ENCODE measurements around the gene GSTM4.
"Not testable (repeated sequence)": the region's sequence is repeated elsewhere in the genome, so short reads cannot be mapped to it uniquely, and the experiment has no call there.

Gene GSTM4

DNA sequence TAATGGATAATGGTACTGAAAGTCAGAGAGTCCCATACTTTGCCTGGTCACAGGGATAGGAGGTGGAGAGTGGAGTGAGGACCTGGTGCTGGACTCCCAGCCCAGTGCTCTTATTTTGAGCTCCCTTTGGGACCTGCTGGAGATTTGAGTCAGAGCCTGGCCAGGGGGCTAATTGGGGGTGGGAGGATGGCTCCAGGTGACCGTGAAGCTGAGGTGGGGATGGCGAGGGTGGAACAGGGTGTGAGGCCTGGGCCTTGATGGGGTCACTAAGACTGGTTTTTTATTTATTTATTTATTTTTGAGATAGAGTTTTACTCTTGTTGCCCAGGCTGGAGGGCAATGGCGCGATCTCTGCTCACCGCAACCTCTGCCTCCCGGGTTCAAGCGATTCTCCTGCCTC, 18.5 kb upstream of the GSTM4 start:
- no peak for DNase-seq (ENCODE audit: low read depth in 2 of 2)

DNA sequence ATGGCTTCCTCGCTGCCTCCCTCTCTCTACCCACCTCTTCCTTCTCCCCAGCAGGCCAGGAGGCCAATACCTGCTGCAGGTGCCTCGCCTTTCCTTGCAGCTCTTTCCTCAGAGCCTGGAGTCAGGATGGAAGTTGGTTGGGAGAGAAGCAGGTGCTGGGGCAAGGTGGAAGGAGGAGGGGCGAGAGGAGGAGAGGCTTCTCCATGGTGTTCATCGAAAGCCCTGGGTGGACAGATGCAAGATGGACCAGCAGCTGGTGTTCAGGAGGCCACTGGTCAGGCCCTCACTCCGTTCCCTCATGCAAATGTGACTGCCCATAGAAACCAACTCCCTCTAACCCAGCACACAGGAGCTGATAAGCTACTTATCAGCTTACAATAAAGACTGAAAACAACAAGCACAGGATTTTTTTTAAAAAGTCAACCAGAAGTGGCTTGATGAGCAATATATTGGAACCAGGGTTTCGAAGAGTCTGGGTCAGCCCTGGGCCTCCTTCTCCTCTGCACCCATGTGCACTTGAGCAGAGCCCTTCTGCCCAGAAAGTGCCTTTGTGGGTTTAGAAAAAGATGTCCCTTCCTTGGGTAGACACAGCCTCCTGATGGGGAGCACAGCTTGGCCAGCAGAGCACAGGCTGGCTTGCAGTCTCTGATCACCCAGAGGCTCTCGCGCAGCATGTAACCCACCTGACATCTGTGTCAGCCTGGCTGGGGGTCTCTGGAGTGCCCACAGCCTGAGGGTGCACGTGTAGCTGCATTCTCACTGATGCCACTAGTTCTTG, 16.6 kb upstream of the GSTM4 start:
- no peak for DNase-seq (ENCODE audit: low read depth in 2 of 2)

DNA sequence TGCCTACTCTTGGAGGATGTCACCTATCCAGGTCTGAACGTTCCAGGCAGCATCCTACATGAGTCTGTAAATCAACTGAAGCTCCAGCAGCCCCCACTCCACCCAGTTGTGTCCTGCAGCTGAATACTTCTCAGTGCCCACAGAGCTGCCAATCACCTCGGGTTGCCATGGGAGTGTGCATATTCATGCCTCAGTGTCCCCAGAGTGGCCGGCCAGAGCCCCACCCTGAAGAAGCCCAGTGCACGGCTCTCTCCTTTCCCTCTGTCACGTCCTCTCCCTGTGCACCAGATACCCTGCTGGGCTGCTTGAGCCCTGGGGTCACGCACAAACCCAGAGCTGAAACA, 16.1 kb upstream of the GSTM4 start:
- no peak for DNase-seq (ENCODE audit: low read depth in 2 of 2)

DNA sequence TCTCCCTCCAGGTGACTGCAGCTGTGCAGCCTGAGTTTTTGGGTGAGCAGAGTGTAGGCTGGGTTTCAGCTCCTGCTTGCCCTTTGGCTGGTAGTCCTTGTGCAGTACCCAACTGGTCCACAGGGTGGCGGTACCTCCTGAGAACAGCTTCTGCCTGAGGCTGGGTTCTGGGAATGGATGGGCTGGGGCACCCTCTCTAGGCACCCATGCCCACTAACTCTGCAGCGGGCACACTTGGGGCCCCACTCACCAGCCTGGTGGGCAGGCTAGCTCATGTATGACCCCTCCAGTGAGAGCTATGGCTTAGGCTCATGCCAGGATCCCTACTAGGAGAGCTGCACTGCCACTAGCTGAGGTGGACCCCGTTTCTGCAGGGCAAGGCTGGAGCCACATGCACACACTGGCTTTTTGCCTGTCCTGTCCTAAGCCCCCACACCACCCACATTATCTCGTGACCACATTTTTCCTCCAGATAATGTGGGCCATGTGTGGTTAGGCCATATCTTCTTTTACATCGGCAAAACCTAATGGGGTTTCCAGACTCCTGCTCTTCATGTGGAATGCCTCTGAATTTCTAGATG, 15.5 kb upstream of the GSTM4 start:
- DNase-seq (ENCODE audit: low read depth in 2 of 2) = peak; percentile 80 to 93

DNA sequence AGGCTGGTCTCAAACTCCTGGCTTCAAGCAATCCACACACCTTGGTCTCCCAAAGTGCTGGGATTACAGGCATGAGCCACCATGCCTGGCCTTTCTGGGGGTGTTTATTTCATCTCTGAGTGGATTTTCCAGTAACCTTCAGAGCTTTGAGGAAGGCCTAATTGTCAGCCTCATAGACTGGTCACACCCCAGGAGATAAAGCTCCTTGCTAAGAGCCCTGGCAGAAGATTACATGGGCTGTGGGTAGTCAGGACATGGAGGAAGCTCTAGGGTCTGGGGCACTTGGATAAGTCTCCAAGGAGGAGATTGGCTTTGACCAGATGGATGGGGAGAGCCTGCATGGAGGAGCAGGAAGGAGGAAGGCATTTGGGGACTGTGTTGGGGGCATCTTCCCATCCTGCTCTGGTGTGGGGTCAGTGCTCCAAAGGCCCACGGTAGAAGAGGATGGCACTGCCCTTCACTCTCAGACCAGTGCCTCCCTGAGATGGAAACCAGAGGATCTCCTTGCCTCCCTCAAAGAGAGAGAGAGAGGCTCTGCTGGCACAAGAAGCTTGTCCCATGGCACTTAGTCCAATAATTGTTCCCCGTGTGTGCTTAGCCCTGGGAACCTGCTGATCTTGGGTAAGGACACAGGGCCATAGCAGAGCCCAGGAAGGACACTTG, 14.7 kb upstream of the GSTM4 start:
- DNase-seq (ENCODE audit: low read depth in 2 of 2) = no peak

DNA sequence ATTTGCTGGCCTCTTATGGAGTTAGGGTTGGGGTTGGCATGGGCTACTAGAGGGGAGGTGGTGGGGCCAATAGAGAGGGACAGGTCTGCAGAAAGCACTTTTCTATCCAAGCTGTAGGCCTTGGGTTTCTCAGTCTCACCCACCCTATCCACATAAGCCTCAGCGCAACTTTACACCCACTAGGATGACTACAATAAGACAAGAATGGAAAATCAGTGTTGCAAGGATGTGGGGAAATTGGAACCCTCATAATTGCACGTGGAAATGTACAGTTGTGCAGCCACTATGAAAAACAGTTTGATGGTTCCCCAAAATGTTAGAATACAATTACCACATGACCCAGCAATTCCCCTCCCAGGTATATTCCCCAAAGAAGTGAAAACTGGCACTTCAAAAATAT, 14.0 kb upstream of the GSTM4 start:
- no peak for DNase-seq (ENCODE audit: low read depth in 2 of 2)

DNA sequence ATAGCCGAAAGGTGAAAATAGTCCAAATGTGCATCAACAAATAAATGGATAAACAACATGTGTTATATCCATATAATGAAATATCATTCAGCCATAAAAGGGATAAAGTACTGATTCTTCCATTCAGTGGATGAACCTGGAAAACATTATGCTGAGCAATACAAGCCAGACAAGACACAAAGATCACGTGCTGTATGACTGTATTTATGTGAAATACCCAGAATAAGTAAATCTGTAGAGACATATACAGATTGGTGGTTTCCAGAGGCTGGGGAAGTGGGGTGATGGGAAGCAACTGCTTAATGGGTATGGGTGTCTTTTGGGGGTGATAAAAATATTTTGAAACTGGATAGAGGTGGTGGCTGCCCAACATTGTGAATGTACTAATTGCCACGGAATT, 13.3 kb upstream of the GSTM4 start:
- no peak for DNase-seq (ENCODE audit: low read depth in 2 of 2)

DNA sequence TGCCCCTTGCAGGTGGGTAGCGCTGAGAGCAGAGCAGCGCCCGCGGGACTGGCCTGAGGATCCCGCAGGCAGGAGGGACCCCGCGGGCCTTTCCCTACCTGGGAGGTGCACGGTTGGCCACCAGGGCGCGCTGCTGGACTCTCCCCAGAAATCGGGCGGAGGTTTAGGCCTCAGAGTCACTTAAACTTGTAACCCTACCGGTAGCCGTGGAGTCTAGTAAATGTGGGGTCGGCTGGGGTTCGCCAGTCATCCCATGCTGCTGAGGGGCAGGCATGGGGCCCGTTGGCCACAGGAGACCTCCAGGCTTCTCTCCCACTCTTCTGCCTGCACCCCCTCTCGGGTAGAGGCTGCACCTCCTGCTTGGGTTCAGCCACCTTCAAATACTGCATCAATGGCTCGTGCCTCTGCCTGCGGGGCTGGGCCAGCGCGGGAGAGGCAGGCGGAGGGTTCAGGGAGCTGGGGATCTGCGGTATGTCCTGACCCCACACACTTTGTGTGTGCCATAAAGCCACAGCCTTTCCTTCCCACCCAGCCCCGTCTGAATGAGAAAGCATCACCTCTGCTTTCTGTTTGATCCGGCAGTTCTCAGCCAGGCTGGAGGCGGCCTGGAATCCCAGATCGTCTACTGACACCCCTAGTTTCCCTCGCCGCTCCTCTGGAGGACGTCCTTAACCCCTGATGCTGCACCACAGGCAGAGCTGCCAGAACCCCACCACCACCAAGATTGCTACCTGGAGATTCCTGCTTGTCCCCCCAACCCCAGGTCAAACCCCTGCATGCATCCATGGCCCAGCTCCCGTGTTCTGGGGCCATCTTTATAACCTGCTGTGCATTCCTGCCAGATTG, 12.3 kb upstream of the GSTM4 start:
- peak; percentile 84 to 85 for DNase-seq (ENCODE audit: low read depth in 2 of 2)

DNA sequence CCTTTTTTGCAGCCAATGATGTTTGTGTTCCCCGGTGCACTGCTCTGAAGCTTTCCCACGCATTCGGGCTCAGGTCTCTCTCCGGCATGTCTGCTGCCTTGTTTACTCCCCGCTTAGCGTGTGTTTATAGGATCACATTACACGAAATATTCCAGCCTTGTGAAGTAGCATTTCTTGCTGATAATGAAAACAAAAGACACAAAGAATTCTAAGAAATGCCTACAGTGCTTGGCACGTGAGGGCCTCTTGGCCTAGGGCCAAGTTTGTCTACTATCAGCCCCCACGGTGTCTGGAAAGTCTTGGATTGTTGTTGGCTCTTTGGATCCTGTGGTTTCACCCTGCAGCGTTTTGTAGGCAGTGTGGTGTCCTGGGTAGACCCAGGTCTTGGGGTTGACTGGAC, 11.2 kb upstream of the GSTM4 start:
- no peak for DNase-seq (ENCODE audit: low read depth in 2 of 2)

DNA sequence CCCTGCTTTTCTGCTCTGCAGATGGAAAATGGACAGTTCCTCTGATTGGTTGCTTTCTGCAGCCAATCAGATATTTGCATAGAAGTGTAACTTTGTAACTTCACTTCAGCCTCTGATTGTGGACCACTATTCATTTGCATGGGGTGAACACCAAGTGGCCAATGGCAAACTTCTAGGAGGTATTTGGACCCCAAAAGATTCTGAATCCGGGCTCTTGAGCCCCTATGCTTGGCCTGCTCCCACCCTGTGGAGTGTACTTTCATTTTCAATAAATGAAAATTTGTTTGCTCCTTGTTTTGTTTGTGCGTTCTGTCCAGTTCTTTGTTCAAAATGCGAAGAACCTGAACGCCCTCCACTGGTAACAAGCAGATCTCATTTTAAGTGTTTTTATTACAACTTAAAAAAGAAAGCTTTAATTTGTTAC, 6.4 kb upstream of the GSTM4 start:
- no peak for DNase-seq (ENCODE audit: low read depth in 2 of 2)

DNA sequence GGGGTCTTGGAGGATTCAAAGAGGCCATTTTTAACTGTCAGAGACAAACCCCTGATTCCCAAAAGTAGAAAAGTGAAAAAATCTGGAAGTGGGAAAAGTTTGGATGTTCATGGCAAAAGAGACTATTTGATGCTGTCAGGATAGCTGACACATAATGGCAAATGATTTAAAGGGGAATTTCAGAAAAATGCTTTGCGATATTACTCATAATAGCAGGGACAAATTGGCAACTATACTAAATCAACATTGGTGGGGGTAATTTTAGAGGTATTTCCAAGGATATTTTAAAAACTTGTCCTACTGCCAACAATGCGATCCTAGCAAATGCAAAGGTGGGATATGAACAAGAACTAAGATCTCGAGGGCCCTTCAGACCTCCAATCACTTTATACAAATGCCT, 5.3 kb upstream of the GSTM4 start:
- DNase-seq (ENCODE audit: low read depth in 2 of 2) = no peak

DNA sequence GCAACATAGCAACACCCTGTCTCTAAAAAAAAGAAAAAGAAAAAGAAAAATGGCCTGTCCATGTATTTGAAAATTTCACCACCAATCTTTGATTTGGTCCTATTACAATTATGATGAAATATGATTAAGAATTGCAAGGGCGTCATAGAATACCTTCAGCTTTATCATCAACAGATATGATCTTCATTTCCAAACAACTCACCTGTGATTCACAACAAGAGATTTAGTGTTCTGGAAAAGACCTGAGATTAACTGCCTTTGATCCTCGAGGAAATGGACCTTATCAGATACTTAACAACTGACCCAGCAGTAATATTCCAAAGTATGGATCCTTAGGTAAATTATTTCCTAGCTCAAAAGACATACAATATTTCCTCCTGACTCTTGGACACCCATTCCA, 3.5 kb upstream of the GSTM4 start:
- DNase-seq (ENCODE audit: low read depth in 2 of 2) = no peak

DNA sequence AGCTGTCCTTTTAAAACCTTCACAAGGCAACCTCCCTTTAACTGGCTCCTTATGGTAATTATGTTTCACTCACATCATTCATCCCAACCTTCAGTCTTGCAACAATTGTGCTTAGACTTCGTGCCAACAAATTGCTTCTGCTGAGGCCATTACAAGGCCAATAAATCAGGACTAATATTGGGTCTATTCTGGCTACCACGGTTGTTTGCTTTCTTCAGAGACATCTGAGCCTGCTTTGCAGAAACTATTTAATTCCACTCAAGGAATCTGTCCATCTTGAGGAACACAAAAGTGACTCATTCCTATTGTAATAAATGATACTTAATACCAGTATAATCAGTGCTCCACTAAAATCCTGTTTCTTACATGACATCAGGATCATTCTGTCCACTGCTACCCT, 2.6 kb upstream of the GSTM4 start:
- DNase-seq (ENCODE audit: low read depth in 2 of 2) = no peak

DNA sequence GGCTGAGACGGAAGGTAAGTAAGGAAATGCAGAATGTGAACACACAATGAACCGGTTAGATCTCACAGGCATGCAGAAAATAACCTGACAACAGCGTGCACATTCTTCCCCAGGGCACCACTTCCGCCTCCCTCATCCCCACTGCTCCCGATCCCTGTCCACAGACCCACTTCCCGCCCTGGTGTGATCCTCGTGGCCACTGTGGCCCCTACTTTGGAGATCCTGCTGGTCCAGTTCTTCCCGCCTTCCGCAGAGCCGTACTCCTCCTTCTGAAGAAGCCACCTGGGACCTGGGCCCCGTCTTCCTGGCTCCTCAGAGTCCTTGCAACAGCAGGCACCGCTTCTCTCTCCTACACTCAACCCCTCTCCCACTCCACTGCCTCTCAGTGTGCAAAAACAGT, 1.4 kb upstream of the GSTM4 start:
- DNase-seq (ENCODE audit: low read depth in 2 of 2) = no peak

DNA sequence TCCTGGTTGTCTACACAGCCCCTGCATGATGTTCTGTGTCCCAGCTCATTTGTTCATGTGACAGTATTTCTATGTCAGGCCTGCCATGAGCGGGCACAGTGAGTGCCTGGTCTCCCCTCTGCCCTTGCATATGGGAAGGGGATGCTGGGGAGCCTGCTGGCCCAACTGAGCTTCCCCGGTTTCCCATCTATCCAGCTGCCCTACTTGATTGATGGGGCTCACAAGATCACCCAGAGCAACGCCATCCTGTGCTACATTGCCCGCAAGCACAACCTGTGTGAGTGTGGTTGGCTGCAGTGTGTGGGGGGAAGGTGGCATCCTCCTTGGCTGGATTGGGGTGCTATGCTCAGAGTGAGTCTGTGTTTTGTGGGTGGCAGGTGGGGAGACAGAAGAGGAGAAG, 1.5 kb downstream of the GSTM4 start:
- DNase-seq (ENCODE audit: low read depth in 2 of 2) = no peak

DNA sequence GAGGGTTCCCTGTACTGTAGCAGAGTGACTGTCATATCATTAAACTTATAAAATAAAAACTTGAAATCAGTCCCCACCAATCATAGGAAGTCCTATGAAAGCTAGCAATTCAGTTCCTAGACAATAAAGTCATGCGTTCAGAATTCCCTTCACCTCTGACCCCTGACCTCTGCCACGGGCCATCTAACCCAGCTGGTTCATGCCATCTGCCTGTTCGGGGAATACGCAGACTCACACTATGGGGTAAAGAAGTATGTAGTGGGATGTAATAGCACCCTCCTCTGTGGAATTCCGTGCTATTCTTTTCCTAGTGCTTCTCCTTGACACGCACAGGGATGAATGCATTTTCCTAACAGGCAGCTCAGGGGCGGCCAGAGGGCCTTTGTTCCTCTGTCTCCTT, 2.1 kb downstream of the GSTM4 start:
- DNase-seq (ENCODE audit: low read depth in 2 of 2) = no peak

DNA sequence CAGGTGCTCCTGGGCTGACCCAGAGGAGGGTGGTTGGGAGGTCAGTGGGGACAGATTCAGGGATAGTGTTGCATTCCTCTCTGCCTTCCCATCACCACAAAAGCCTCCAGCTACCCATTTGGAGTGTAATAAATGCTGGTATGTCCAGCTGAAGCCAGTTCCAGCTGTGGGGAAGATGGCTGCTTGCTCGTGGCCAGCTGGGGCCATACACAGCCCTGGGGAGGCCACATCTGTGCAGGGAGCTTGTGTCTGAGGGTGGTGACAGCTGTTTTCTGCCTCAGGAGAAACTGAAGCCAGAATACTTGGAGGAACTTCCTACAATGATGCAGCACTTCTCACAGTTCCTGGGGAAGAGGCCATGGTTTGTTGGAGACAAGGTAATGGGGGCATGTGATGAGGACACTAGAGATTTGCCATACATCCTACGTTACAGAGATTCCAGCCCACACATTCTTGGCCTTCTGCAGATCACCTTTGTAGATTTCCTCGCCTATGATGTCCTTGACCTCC, 2.7 kb downstream of the GSTM4 start:
- no peak for DNase-seq (ENCODE audit: low read depth in 2 of 2)

DNA sequence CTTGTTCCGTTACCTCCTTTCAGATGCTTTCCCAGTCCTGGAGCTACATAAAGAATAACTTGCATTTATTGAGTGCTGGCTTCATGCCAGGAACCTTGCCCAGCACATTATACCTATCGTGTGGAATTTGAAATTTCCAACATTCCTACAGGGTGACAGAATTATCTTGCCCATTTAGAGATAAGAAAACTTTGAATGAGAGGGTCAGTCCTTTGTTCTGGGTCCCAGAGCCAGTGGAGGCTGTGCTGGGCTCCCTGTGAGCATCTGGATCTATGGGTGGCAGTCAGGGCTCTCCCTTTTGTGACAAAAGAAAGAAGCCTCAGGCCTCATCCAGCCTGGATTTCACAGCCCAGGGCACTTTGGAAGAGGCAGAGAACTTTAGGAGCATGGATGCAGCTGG, 3.2 kb downstream of the GSTM4 start:
- DNase-seq (ENCODE audit: low read depth in 2 of 2) = no peak

DNA sequence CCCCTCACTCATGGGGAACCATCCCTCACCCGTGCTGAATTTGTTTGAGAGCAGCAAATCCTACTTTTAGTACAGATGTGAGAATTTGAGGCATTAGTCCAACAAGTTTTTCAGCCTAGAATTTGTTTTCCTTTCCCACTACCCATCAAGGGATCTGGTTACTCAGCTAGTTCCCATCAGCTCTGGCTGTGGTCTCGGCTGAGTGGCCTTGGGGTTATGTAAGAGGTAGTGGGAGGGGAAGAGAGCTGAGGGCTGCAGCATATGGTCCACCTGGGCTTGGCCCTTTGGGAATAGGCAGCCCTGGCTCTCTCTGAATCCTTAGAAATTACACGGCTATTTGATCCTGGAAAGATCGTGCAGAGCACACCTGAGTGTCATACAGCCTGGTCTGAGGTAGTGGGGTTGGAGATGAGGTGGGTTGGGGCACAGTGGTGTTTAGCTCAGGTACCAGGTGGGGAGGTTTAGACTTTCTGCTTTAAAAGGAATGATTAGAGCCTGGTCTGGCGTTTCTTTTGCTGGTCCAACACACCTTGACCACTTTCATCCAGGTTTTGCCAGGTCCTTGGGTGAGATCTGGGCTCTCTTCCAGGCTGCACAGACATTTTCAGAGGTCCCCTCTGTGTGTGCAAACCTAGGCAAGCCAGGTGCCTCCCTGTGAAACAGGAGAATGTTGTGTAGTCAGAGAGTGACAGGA, 4.2 kb downstream of the GSTM4 start:
- DNase-seq (ENCODE audit: low read depth in 2 of 2) = no peak

DNA sequence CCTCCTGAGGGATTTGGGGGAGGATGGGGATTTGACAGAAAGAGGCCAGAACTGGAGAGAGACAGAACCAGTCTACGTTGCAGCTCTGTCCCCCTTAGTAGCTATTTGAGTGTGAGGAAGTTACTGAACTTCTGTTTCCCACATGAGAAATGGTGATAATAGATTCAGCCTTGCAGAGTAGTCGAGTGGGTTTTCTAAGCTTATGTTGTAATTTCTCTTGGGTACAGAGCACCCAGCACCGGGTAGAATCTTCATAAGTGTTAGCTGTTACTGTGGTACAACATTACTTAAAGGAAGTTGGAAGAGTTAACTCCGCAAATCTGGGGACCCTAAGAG, 4.8 kb downstream of the GSTM4 start:
- not testable (repeated sequence) for DNase-seq (ENCODE audit: low read depth in 2 of 2)

DNA sequence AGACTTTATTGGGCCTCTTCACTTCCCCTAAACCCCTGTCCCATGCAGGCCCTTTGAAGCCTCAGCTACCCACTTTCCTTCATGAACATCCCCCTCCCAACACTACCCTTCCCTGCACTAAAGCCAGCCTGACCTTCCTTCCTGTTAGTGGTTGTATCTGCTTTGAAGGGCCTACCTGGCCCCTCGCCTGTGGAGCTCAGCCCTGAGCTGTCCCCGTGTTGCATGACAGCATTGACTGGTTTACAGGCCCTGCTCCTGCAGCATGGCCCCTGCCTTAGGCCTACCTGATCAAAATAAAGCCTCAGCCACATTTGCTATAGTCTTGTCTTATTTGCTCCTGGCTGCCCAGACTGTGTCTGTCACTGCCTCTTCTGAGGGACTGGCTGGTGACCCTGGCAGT, 5.5 kb downstream of the GSTM4 start:
- DNase-seq (ENCODE audit: low read depth in 2 of 2) = no peak

DNA sequence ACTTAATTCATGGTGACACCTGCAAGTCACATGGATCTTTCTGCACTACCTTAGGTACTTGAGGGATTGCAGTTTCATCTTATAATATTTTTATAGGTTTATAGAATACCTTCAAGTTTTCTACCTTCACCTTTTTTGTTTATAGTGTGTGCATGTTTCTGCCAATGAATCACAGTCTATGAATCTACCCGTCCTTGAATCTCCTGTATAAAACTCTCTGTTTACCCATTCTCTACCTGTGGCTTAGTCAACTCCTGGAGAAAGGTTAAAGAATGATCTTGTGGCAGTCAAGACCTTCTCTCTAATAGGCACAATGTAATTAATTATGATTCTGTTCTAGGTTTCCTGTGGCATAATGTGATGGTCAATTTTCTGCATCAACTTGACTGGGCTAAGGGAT, 8.8 kb downstream of the GSTM4 start:
- DNase-seq (ENCODE audit: low read depth in 2 of 2) = no peak

Measured in stimulated activated CD8-positive, alpha-beta memory T cell treated with anti-CD3 and anti-CD28 coated beads, Interleukin-2, amount 100 ng/mL, for 48 hours (primary cell).